Activated CD4-positive, alpha-beta T cell treated with anti-CD3 and anti-CD28 coated beads, Interleukin-2, Interleukin-4, amounts not matched to agents 100 ng/mL and 50 ng/mL, durations not matched to agents 16 hours and 8 hours (primary cell): ENCODE measurements around the gene PIK3CB.
"Not testable (repeated sequence)": the region's sequence is repeated elsewhere in the genome, so short reads cannot be mapped to it uniquely, and the experiment has no call there.

ENCODE experiments used
- DNase-seq: peaks from one replicate; pipeline ENCODE4 v3.0.0-alpha.2; 2020; ENCODE audit warnings: low spot score

Gene PIK3CB

DNA sequence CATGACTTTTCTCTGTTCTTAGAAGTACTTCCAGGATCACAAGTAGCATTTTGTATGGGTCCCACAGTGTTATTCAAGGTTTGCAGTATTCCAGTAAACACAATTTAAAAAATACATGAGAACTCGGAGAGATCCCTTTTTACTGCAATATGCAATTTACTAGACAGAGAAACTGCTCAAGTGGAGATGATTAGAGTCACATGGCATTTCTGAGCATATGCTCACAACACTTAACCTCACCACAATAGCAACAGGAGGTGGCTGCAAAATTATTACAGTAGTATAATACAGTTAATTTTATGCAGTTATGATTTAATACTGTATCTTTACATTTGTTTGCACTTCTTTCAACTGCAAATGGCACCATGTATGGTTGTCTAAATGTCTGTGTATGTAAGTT is 87.5 kb downstream of the PIK3CB start:
- DNase-seq: no peak

DNA sequence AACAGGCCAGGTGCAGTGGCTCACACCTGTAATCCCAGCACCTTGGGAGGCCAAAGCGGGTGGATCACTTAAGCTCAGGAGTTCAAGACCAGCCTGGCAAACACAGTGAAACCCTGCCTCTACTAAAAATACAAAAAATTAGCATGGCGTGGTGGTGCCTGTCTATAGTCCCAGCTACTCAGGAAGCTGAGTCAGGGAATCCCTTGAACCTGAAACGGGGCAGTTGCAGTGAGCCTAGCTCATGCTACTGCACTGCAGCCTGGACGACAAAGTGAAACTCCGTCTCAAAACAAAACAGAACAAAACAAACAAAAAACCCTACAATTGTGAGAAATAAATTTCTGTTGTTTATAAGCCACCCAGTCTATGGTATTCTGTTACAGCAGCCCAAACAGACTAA is 94.7 kb downstream of the PIK3CB start:
- peak; percentile 52 for DNase-seq

DNA sequence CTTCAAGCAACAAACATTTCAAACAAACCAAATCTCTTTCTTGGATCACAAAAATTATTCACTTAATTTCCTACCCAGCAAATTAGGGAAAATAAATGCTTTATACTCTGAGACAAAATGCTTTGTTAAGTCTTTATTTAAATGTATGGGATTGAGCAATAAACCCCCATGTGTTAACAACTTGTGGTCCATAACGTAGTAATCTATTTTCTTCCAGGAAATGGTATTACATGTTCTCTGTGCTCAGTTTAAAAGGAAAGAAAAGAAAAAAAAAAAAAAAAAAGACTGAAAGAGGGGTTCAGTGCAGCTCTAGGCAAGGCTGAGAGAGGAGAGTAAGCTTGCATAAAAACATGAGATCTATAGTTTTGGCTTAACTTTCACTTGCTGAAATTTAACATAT is 102.3 kb downstream of the PIK3CB start:
- no peak for DNase-seq

DNA sequence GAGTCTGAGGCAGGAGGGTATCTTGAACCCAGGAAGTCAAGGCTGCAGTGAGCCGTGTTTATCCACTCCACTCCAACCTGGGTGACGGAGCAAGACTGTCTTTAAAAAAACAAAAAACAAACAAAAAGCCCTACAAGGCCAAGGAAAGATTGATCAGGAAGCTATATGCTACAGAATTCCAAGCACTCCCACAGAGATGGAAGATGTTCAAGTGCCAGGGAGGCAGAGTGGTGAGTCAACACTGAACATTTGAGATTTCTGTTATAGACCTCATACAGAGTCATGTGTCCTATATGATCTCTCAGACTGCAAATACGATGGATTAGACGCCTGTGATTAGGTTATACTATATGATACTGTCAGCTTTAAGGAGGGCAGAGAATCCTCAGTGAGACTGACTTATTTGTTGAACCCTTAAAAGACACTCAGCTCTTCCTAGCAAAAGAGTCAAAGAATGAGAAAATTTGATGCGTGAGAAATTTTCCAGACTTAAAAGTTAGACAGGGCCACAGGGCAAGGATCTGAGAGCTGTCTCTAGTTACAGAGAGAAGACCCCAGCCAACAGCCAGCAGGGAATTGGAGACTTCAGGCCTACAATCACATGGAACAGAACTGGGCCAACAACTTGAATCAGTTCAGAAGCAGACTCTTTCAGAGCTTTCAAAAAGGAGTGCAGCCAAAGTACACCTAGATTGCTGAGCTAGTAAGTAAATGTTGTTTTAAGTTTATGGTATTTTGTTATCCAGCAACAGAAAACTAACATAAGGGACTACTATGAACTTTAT is 107.6 kb downstream of the PIK3CB start:
- DNase-seq: no peak

DNA sequence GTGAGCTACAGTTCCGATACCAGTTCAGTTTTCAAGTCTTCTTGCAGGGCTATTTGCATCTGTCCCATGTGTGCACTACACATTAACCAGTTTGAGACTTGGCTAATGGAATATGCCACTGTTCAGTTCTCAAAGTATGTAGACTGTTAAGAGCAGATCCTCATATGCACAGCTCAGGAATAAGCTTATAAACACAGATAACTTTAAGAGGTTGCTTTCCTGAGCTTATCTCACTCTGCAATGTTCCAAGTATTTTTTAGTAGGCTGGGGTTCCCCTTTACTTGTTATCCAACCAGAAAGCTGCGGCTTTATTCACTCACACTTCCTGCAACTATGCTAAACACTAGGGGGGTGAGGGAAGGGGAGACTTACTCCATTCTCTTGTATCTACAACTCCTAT is 108.7 kb downstream of the PIK3CB start:
- DNase-seq: not testable (repeated sequence)

DNA sequence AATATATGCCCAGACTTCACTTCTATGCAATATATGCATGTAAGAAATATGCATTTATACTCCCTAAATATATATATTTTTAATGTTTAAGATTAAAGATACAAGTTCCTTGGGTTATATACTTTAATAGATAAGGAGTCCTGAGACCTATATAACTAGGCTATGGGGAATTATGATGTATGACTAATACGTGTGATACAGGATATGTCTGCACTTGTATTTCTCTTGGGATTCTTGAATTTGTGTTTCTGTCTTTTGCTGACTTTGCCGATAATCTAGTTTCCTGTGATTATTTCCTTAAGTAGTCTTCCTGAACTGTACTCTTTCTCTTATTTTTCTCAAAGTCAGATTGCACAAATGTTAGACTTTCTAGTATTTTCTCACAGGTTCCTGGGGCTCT is 109.6 kb downstream of the PIK3CB start:
- no peak for DNase-seq

DNA sequence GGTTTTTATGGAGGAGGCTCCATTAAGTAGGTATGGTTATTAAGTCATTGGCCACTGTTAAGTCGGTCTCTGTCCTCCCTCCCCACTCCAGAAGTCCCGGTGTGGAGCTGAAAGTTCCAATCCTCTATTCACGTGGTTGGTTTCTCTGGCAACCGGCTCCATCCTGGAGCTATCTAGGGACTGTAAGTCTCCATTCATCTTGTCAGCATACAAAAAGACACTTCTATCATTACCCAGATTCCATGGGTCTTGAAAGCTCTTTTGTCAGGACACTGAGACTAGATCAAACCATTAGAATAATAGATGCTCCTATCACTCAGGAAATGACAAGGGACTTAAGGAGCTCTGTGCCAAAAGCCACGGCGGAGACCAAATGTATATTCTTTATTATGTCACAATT is 110.3 kb downstream of the PIK3CB start:
- no peak for DNase-seq

DNA sequence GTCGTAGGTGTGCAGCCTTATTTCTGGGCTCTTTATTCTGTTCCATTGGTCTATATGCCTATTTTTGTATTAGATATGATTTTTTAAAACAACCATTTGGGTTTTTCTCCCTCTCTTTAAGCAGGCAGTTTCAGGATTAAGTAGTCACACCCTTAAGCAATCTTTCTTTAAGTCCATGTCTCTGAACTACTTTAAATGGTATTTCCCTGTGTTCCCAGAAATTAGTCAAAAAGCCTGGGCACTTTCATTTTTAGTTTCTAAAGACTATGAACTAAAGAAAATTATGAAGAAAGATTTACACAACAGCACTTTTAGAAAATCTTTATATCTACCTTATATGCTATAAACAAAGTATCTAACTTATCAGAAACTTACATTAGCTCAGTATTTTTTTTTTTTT is 115.9 kb downstream of the PIK3CB start:
- no peak for DNase-seq

DNA sequence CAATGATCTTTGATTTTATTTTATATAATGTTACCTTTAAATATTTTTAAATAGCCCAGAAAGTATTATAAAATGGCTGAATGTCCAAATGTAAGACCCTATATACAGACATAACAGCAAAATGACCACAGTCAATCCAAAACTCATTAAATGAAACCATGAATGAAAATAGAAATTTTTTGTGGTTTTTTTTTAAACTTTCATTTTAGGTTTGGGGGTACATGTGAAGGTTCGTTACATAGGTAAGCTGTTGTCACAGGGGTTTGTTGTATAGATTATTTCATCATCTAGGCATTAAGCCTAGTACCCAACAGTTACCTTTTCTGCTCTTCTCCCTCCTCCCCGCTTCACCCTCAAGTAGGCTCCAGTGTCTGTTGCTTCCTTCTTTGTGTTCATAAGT is 117.4 kb downstream of the PIK3CB start:
- DNase-seq: no peak

DNA sequence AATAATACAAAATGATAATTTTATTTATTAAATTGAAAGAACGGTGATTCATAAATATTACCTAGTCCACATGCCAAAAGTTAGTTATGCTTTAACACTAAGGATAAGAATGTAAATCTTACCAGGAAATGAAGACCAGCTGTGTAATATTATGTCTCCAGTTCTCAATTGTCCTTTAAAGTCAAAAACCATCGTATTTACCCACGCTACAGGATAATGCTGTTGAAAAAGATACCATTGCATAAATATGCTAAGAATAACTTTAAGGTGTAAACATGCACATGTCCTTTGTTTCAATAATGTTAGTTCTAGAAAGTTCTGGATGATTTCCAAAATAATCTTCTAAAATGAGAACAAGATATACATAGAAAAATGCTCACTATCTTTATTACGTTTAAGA is 122.6 kb downstream of the PIK3CB start:
- no peak for DNase-seq

DNA sequence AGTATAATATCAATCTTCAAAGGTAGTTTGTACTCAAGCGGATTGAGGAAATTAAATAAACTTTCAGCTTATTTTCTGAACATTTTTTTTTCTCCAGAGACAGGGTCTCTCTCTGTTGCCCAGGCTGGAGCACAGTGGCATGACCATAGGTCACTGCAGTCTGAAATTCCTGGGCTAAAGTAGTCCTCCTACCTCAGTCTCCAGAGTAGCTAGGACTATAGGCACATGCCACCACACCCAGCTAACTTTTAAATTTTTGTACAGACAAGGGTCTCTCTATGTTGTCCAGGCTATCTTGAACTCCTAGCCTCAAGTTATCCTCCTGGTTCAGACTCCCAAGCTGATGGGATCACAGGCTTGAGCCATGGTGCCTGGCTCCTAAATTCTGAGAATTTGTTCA is 129.1 kb downstream of the PIK3CB start:
- DNase-seq: no peak

DNA sequence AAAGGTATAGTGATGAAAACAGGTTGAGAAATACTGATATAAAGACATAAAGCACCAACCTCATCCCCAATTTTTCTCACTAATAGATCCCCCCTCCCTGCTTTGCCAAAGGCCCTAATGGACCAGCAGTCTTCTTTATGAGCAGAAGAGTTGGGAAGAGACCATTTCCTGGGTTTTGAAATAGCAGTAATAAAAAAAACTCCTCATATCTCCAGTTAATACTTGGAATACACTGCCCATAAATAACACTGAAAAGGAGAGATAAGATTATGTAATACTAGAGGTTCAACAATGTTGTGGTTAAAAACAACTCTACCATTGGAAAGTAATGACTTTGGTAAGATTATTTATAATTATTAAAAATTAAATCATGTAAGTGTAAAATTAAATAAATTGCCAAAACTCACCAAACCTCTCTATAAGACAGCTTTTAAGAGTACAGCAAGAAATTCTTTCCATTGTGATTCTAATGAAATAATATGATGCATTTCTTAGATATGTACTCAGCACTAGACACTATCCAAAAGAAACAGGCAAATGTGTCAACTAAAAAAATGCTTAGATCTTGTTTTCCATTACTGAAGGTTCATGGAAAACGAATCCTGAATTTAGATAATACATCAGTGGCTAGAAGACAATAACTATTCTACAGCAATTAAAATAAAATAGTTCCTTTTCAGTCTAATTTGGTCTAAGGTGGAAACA is 137.9 kb downstream of the PIK3CB start:
- no peak for DNase-seq

DNA sequence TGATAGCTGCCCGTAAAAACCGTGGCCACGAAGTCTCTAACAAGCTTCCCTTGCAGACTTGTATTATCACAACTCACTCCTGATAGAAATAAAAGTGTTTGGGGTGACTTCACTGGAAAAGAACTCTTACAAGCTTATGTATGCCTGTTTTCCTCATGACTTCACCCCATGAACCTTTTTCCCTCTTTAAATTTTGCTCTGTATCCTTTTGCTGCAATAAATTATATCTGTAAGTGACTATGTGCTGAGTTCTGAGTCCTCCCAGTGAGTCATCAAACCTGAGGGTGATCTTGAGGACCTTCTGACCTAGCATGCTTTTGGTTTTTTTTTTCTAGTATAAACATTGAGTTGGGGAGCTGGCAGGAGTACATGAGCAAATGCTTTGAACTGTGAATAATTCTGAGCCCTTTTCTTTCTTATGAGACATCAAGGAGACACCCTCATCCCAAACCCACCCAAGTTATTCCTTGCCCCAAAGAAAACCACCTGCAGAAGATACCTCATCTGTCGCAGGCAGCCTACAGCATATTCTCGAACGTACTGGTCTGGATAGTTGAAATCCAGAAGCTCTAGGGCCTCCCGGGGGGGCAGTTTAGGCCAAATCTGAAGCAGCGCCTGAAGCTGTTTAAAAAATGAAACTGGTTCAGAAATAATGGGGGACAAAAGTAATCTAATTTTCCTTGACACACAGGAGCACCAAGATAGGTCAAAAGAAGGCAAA is 140.3 kb downstream of the PIK3CB start:
- no peak for DNase-seq

DNA sequence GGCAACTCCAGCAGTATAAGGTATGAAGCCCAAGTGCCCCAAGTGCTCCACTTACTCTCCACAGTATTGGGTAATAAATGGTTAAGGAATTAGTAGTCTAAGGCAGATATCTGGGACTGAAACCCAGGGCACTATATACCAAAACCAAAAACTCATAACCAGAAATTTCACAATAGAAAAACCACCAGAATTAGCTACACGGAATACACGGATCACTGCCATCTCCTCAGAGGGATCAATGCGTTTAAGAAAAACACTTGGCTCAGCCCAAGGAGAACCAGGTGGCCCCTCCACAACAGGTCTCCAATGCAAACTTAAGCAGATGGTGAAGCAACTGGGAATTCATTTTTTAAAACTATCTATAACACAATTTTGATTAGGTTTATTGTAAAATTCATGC is 142.6 kb downstream of the PIK3CB start:
- no peak for DNase-seq

DNA sequence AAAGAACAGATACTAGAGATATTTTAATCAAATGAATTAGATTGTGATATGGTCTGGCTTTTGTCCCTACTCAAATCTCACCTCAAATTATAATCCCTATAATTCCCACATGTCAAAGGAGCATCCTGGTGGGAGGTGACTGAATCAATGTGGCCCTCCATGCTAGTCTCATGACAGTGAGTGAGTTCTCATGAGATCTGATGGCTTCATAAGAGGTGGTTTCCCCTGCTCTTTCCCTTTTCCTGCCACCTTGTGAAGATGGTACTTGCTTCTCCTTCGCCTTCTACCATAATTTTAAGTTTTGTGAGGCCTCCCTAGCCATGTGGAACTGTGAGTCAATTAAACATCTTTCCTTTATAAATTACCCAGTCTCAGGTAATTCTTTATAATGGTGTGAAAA is 143.4 kb downstream of the PIK3CB start:
- no peak for DNase-seq

DNA sequence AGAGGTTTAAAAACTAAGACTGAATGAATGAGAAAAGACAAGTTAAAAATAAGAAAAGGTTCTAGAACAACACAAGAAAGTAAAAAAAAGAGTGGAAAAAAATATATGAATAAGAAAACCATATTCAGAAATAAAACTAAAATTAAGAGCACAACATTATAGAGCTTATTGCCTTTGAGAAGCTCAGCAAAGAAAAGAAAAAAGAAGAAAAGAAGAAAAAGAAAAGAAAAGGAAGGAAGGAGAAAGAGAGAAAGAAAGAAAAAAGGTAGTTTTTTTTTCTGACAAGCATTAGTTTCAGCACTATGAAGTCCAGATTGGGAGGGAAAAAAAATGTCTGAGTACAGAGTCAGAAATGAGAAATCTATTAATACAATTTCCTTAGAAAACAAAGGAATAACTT is 144.7 kb downstream of the PIK3CB start:
- DNase-seq: no peak

DNA sequence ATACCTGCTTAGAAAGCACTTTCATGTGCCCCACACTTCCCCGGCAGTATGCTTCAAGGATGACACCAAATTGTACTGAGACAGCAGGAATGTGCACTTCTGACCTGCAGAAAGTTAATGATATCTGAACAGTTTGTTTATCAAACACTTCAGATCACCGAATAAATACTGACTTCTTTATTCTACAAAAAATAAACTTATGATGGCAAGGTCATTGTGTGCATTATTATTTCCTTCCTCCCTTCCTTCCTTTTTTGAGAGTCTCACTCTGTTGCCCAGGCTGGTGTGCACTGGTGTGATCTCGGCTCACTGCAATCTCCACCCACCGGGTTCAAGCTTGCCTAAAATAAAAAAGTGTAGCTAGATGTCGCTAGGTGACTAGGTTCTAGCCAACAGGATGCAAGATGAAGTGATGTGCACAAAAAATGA is 145.8 kb downstream of the PIK3CB start:
- DNase-seq: peak; percentile 12

DNA sequence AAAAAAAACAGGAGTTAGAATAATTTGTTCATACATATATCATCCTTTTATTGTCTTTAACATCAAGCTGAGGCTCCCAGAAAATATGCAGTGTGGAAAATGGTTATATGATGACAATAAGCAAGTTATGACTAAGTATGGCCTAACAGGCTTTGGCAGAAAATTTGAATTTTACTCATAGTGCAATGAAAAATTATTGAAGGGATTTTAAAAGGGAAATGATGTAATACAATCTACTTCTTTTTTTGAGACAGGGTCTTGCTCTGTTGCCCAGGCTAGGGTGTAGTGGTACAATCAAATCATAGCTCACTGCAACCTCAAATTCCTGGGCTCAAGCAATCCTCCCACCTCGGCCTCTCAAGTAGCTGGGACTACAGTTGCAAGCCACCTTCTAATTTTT is 147.5 kb downstream of the PIK3CB start:
- peak; percentile 41 for DNase-seq

DNA sequence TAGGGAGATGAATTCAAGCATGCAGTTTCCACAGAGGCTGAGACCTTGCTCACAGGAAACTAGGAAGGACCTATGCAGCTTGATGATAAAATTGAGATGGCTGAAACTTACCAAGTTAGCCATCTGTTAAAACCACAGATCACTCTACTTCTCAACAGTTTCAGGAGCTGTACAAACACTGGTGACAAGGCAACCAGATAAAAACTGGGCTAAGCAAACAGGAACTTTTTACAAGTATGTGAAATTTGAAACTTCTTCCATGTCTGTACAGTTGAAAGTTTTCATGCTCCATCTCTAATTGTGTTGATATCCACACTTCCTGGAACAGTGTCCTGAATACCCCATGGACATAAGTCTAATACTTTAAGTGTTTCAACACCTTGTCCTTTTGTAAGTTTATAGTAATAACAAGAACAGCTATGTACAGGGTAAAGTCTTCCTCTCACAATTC is 147.9 kb downstream of the PIK3CB start:
- DNase-seq: peak; percentile 66

DNA sequence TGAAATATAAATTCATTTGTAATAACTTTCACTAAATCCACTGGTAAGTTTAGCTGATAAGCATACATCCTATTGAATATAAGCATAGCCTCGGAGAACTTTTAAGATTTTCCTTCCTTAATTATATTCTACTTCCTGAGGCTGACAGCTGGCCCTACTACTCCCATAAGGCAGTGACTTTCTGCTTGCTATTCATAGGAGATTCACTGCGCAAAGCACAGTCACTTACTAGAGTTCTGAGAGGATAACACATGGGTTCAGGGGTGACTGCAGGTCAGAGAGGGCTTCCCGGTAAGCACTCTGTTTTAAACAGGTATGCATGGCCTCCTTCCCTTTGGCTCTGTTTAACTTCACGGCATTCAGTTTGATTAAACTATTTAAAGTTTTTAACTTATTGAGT is 150.3 kb downstream of the PIK3CB start:
- no peak for DNase-seq

DNA sequence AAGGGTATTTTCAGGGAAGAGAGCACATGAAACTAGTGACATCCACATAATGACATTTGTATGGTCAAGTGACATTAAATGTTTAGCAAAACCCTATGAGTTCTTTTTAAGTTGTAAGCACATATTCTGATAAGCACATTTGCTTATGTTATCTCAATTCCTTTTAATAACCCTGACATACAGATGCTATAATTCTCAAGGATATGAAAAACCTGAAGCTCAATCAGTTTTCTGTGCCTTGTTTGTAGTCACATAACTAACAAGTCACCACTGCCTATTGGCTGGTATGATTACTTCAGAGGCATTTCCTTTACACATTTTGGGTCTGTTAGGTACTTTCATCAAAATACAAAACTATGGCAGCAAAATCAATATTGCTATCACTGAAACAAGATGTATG is 152.1 kb downstream of the PIK3CB start:
- DNase-seq: no peak

DNA sequence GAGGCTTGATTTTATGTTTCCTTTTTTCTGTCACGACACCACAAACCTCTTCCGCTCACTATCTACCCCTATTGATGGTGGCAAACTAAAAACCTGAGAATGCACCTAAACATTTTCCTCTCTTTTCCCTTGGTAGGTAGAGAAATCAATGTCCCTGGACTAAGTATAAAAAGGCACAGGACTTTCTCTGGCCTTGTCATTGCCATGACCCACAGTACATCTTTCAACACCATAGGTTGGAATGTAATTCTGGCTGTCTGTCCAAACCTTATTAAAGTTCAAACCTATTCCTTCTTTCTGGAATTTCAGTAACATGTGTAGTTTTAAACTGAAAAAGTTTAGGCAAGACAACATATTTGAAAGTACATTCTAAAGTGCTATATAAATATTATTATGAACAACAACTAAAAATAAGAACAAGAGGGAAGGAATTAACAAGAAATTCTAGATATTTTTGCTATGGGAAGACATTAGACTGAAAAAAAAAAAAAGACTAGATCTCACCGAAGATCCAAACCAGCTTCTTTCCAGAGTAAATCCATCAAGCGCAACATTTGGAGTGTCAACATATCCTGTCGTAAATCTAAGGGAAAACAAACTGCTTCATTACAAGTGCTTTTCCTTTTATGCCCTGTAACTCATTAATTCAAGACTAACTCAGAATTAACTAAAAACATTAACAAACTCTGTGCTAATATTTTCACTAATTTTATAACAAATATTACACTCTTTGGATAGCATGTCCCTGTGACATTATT is 153.1 kb downstream of the PIK3CB start:
- no peak for DNase-seq
